HL-60/S4 (cell line): Measurements from ENCODE around the gene FASTKD2.

Source experiments
- in situ Hi-C: fragments of 300-500 bp; cut with MboI; formaldehyde crosslinking; loops from 2 replicates; pipeline ENCODE4 v1.14.3; 2022; ENCODE audit warnings: low sequenced_read_pairs

Gene FASTKD2

GRCh38 chr2:206833291-206833690 is 67.9 kb downstream of the FASTKD2 start:
- in situ Hi-C loops: no loop called here

GRCh38 chr2:206836722-206837121 is 71.3 kb downstream of the FASTKD2 start:
- in situ Hi-C loops: no loop called here

- in situ Hi-C loops: no loop called here
Observed at GRCh38 chr2:206837775-206838174, 72.4 kb downstream of the FASTKD2 start.

- in situ Hi-C loops: no loop called here
Observed at GRCh38 chr2:206838690-206839089, 73.3 kb downstream of the FASTKD2 start.

- in situ Hi-C loops: no loop called here
Observed at GRCh38 chr2:206840999-206841398, 75.6 kb downstream of the FASTKD2 start.
